Keratinocyte (primary cell): ENCODE data around the gene SLC39A11. TPM values are rescaled to one million over a fixed set of nuclear protein-coding genes. Genes with fewer than 3 reads are reported as not detected.
A peak's percentile ranks its signal among the peaks of the same experiment; 100 is the strongest.

Experiments used
- DNase-seq: peaks from one replicate; pipeline ENCODE4 v3.0.0-alpha.2; 2011; ENCODE audit warnings: low read depth, missing footprints, low spot score
- FAIRE-seq: peaks from 2 replicates; lab custom pipeline; 2011; peaks lifted over from hg19 to GRCh38; lab: Jason Lieb, UNC
- H2AFZ ChIP-seq: 2 replicates; pipeline ENCODE4 v1.6.0; 2012; ENCODE audit warnings: low read length, control low read depth, inconsistent platforms; ENCODE audit not compliant: control insufficient read depth
- H3K27ac ChIP-seq: 2 replicates; pipeline ENCODE4 v1.5.1; 2011; ENCODE audit warnings: low read length; ENCODE audit not compliant: control insufficient read depth, insufficient read depth
- H3K27me3 ChIP-seq: 3 replicates; pipeline ENCODE4 v1.6.0; 2011; ENCODE audit warnings: low read length; ENCODE audit not compliant: control insufficient read depth, insufficient read depth; ENCODE audit errors: extremely low read depth
- H3K36me3 ChIP-seq, 2 experiments: 2 replicates in 1 of 2; 3 replicates in 1 of 2; pipeline ENCODE4 v1.5.1; 2011; ENCODE audit warnings: low read length in 2 of 2, mild to moderate bottlenecking in 1 of 2; ENCODE audit not compliant: control insufficient read depth in 2 of 2, insufficient read depth in 2 of 2; ENCODE audit errors: extremely low read depth in 1 of 2
- H3K4me1 ChIP-seq: 3 replicates; pipeline ENCODE4 v1.5.1; 2011; ENCODE audit warnings: low read length; ENCODE audit not compliant: control insufficient read depth, insufficient read depth; ENCODE audit errors: extremely low read depth
- H3K4me2 ChIP-seq: 3 replicates; pipeline ENCODE4 v1.6.0; 2011; ENCODE audit warnings: low read depth, low read length; ENCODE audit not compliant: control insufficient read depth, insufficient read depth; ENCODE audit errors: extremely low read depth
- H3K4me3 ChIP-seq, 3 experiments: fragments of 200-600 bp in 1 of 3; sonication (generic) in 1 of 3; 2 replicates in 2 of 3; 3 replicates in 1 of 3; pipeline ENCODE4 v1.5.1; 2011 to 2016; ENCODE audit warnings: low read length in 3 of 3, mild to moderate bottlenecking in 3 of 3, control low read depth in 2 of 3, inconsistent platforms in 1 of 3, low read depth in 1 of 3, mixed read lengths in 1 of 3, mixed run types in 1 of 3, moderate library complexity in 1 of 3; ENCODE audit not compliant: control insufficient read depth in 2 of 3, insufficient read depth in 2 of 3; ENCODE audit errors: extremely low read depth in 1 of 3
- H3K79me2 ChIP-seq: 2 replicates; pipeline ENCODE4 v1.6.0; 2012; ENCODE audit warnings: low read length; ENCODE audit not compliant: control insufficient read depth, insufficient read depth
- H3K9ac ChIP-seq: 3 replicates; pipeline ENCODE4 v1.6.0; 2011; ENCODE audit warnings: low read length; ENCODE audit not compliant: control insufficient read depth, insufficient read depth; ENCODE audit errors: extremely low read depth
- H3K9me1 ChIP-seq: 3 replicates; pipeline ENCODE4 v1.6.0; 2011; ENCODE audit warnings: low read length; ENCODE audit not compliant: control insufficient read depth, insufficient read depth; ENCODE audit errors: extremely low read depth
- H3K9me3 ChIP-seq: 2 replicates; pipeline ENCODE4 v1.5.1; 2012; ENCODE audit warnings: low read depth, low read length; ENCODE audit not compliant: control insufficient read depth
- H4K20me1 ChIP-seq: 3 replicates; pipeline ENCODE4 v1.6.0; 2011; ENCODE audit warnings: low read length; ENCODE audit not compliant: control insufficient read depth, insufficient read depth; ENCODE audit errors: extremely low read depth
- CTCF ChIP-seq, 3 experiments: IDR thresholded peaks in 1 of 3; conservative IDR thresholded peaks in 1 of 3; optimal IDR thresholded peaks in 1 of 3; 2 replicates in 2 of 3; 3 replicates in 1 of 3; pipeline versions ENCODE3 to v1.5.1; 2011; ENCODE audit warnings: low read length in 3 of 3, mild to moderate bottlenecking in 3 of 3, moderate library complexity in 2 of 3, control low read depth in 1 of 3, inconsistent platforms in 1 of 3; ENCODE audit not compliant: insufficient read depth in 2 of 3; ENCODE audit errors: extremely low read depth in 1 of 3
- EZH2 ChIP-seq: IDR thresholded peaks from one replicate; pipeline ENCODE4 v1.6.1; 2012; ENCODE audit warnings: inconsistent platforms, mild to moderate bottlenecking, low read length, moderate library complexity
- dilution Hi-C: fragments of 300-500 bp; cut with MboI; formaldehyde crosslinking; loops from one replicate; pipeline ENCODE4 v1.7.0; 2020; ENCODE audit warnings: low sequenced_read_pairs; ENCODE audit not compliant: extremely low pct_ligation_motif_present
- polyA plus RNA-seq, 5 experiments: library from polyadenylated mRNA; depleted of rRNA in 3 of 5; stranded (reverse) in 3 of 5; stranded (forward) in 1 of 5; unstranded in 1 of 5; fragments of >200 nt; gene quantifications; 1 replicate in 1 of 5; 2 replicates in 3 of 5; 3 replicates in 1 of 5; pipeline versions ENCODE4 v1.2.1 to v1.2.3, GENCODE V29; 2011 to 2012; ENCODE audit warnings: missing spikeins in 2 of 5, low read depth in 1 of 5, low replicate concordance in 1 of 5

Gene SLC39A11
- polyA plus RNA-seq, 1 donor (not counting 4 experiments of a cell fraction or from before 2014, with no cell fraction given) = 11.5 TPM

- Histone ChIP-seq H3K9me1 (no peaks in the 10 kb centered on the region), H2AFZ (no peak overlapping the region), H3K36me3 (no peaks in the 10 kb centered on the region), H3K79me2 (no peaks in the 10 kb centered on the region), H3K4me3 (no peak overlapping the region), H3K4me1 (peaks cover 15% of the 10 kb centered on the region), H3K27me3 (no peaks in the 10 kb centered on the region), H4K20me1 (no peaks in the 10 kb centered on the region), H3K4me2 (no peak overlapping the region), H3K27ac (no peak overlapping the region), H3K9me3 (no peaks in the 10 kb centered on the region), H3K9ac (no peak overlapping the region)
- dilution Hi-C loops = no loop called here
- TF ChIP-seq EZH2 (no peak), CTCF (optimal IDR thresholded peaks at IDR 0.05 in 1 of 3, IDR thresholded peaks at IDR 0.05 in 1 of 3, conservative IDR thresholded peaks at IDR 0.05 in 1 of 3; ENCODE audit: extremely low read depth in 1 of 3, insufficient read depth in 2 of 3, low read length in 3 of 3) (no peak)
- peak; percentile 44 for FAIRE-seq
- no peak for DNase-seq
Observed at GRCh38 chr17:72699545-72699944, 392.9 kb downstream of the SLC39A11 start.

GRCh38 chr17:72697602-72698146 is 394.8 kb downstream of the SLC39A11 start:
- Histone ChIP-seq H3K9ac (no peak overlapping the region), H3K9me1 (no peaks in the 10 kb centered on the region), H4K20me1 (no peaks in the 10 kb centered on the region), H3K36me3 (no peaks in the 10 kb centered on the region), H3K27ac (no peak overlapping the region), H3K79me2 (no peaks in the 10 kb centered on the region), H3K4me3 (no peak overlapping the region), H3K4me2 (no peak overlapping the region), H3K9me3 (no peaks in the 10 kb centered on the region), H3K4me1 (peaks cover 7% of the 10 kb centered on the region), H3K27me3 (no peaks in the 10 kb centered on the region), H2AFZ (no peak overlapping the region)
- no peak for TF ChIP-seq CTCF (optimal IDR thresholded peaks at IDR 0.05 in 1 of 3, IDR thresholded peaks at IDR 0.05 in 1 of 3, conservative IDR thresholded peaks at IDR 0.05 in 1 of 3; ENCODE audit: extremely low read depth in 1 of 3, insufficient read depth in 2 of 3, low read length in 3 of 3)
- TF ChIP-seq EZH2 = no peak
- FAIRE-seq = no peak
- dilution Hi-C loops = no loop called here
- DNase-seq = no peak
